ENCODE measurements around the gene OR52H1.

OR52H1 gene

GRCh38 chr11:5546457-5546856 is 1.9 kb downstream of the OR52H1 start:
- H3K36me3 ChIP-seq: no peaks in the 10 kb centered on the region
- no peak for TF ChIP-seq Cebpa-rat (IDR thresholded peaks at IDR 0.05)
- H3K9ac ChIP-seq: no peak overlapping the region
- H3K9me3 ChIP-seq (replicated peaks in 1 of 11): no peaks in the 10 kb centered on the region
- H4K20me1 ChIP-seq: no peaks in the 10 kb centered on the region
- no peaks in the 10 kb centered on the region for H3K4me1 ChIP-seq
- no peaks in the 10 kb centered on the region for H3K27me3 ChIP-seq
- no peak overlapping the region for H3K4me3 ChIP-seq
- no peak overlapping the region for H3K4me2 ChIP-seq
- no peak overlapping the region for H3K27ac ChIP-seq

- no peak overlapping the region for H3K27ac ChIP-seq
- no peak overlapping the region for H3K4me2 ChIP-seq
- no peak for TF ChIP-seq Cebpa-rat (IDR thresholded peaks at IDR 0.05)
- no peaks in the 10 kb centered on the region for H3K36me3 ChIP-seq
- H3K4me1 ChIP-seq: no peaks in the 10 kb centered on the region
- H3K9ac ChIP-seq: no peak overlapping the region
- H3K4me3 ChIP-seq: no peak overlapping the region
- H3K27me3 ChIP-seq: no peaks in the 10 kb centered on the region
- no peaks in the 10 kb centered on the region for H4K20me1 ChIP-seq
- H3K9me3 ChIP-seq (replicated peaks in 1 of 11): peaks cover 0 to 6% (median 3%) of the 10 kb centered on the region in 11 experiments; a peak in 4 of 22 replicates
These were observed 6.9 kb downstream of the OR52H1 start for GRCh38 chr11:5541427-5541826.

- Histone ChIP-seq H3K27me3 (no peaks in the 10 kb centered on the region), H3K4me2 (no peak overlapping the region)
These were observed 11.9 kb downstream of the OR52H1 start for GRCh38 chr11:5536482-5536881.

GRCh38 chr11:5534046-5534445 is 14.3 kb downstream of the OR52H1 start:
- Histone ChIP-seq H3K4me1 (peaks cover 0 to 9% (median 5%) of the 10 kb centered on the region in 10 experiments; a peak in 16 of 20 replicates), H3K9ac (no peak overlapping the region), H3K9me3 (replicated peaks in 1 of 11) (peaks cover 0 to 8% (median 5%) of the 10 kb centered on the region in 11 experiments; a peak in 4 of 22 replicates), H3K4me2 (no peak overlapping the region), H4K20me1 (no peaks in the 10 kb centered on the region), H3K27ac (no peak overlapping the region), H3K27me3 (no peaks in the 10 kb centered on the region), H3K4me3 (no peak overlapping the region), H3K36me3 (no peaks in the 10 kb centered on the region)
- no peak for TF ChIP-seq Cebpa-rat (IDR thresholded peaks at IDR 0.05)

More at GRCh38 chr11:5536482-5536881, 11.9 kb downstream of the OR52H1 start:
- H3K36me3 ChIP-seq: no peaks in the 10 kb centered on the region
- H4K20me1 ChIP-seq: no peaks in the 10 kb centered on the region
- no peak for TF ChIP-seq Cebpa-rat (IDR thresholded peaks at IDR 0.05)
- peaks cover 0 to 8% (median 5%) of the 10 kb centered on the region in 11 experiments; a peak in 4 of 22 replicates for H3K9me3 ChIP-seq (replicated peaks in 1 of 11)
- no peaks in the 10 kb centered on the region for H3K4me1 ChIP-seq
- no peak overlapping the region for H3K4me3 ChIP-seq
- no peak overlapping the region for H3K27ac ChIP-seq
- no peak overlapping the region for H3K9ac ChIP-seq

GRCh38 chr11:5531053-5531831 is 17.1 kb downstream of the OR52H1 start:
- H3K4me3 ChIP-seq: no peak overlapping the region
- TF ChIP-seq Cebpa-rat (IDR thresholded peaks at IDR 0.05): no peak
- H3K9ac ChIP-seq: no peak overlapping the region
- no peaks in the 10 kb centered on the region for H3K27me3 ChIP-seq
- no peaks in the 10 kb centered on the region for H3K36me3 ChIP-seq
- H3K4me1 ChIP-seq: peaks cover 10 to 26% (median 21%) of the 10 kb centered on the region in 10 experiments; a peak in 19 of 20 replicates
- H3K27ac ChIP-seq: no peak overlapping the region
- H3K4me2 ChIP-seq: no peak overlapping the region
- H3K9me3 ChIP-seq (replicated peaks in 1 of 11): peaks cover 0 to under 1% (median 0%) of the 10 kb centered on the region in 11 experiments; a peak in 2 of 22 replicates
- H4K20me1 ChIP-seq: no peaks in the 10 kb centered on the region

GRCh38 chr11:5528495-5528894 is 19.8 kb downstream of the OR52H1 start:
- Histone ChIP-seq H3K4me1 (peaks cover 10 to 26% (median 21%) of the 10 kb centered on the region in 10 experiments; a peak in 19 of 20 replicates), H3K36me3 (no peaks in the 10 kb centered on the region), H3K4me2 (peak overlapping the region; percentile 18 to 81 (median 73); a peak in 21 of 22 replicates), H4K20me1 (no peaks in the 10 kb centered on the region), H3K4me3 (no peak overlapping the region), H3K9ac (no peak overlapping the region), H3K27ac (no peak overlapping the region), H3K27me3 (no peaks in the 10 kb centered on the region), H3K9me3 (replicated peaks in 1 of 11) (no peaks in the 10 kb centered on the region)
- no peak for TF ChIP-seq Cebpa-rat (IDR thresholded peaks at IDR 0.05)

GRCh38 chr11:5527716-5528115 is 20.6 kb downstream of the OR52H1 start:
- peak overlapping the region in 9 of 11 experiments; percentile 52 to 81 (median 73); a peak in 17 of 22 replicates for H3K4me2 ChIP-seq
- H4K20me1 ChIP-seq: no peaks in the 10 kb centered on the region
- peaks cover 10 to 26% (median 21%) of the 10 kb centered on the region in 10 experiments; a peak in 19 of 20 replicates for H3K4me1 ChIP-seq
- H3K27me3 ChIP-seq: no peaks in the 10 kb centered on the region
- no peaks in the 10 kb centered on the region for H3K36me3 ChIP-seq
- H3K9me3 ChIP-seq (replicated peaks in 1 of 11): no peaks in the 10 kb centered on the region
- H3K9ac ChIP-seq: no peak overlapping the region
- no peak overlapping the region for H3K4me3 ChIP-seq
- TF ChIP-seq Cebpa-rat (IDR thresholded peaks at IDR 0.05): no peak
- H3K27ac ChIP-seq: no peak overlapping the region

- no peaks in the 10 kb centered on the region for H3K27me3 ChIP-seq
- TF ChIP-seq Cebpa-rat (IDR thresholded peaks at IDR 0.05): no peak
- H3K4me2 ChIP-seq: no peak overlapping the region
- H3K9me3 ChIP-seq (replicated peaks in 1 of 11): no peaks in the 10 kb centered on the region
- no peak overlapping the region for H3K9ac ChIP-seq
- no peak overlapping the region for H3K4me3 ChIP-seq
- H3K4me1 ChIP-seq: peaks cover 10 to 23% (median 21%) of the 10 kb centered on the region in 10 experiments; a peak in 19 of 20 replicates
- no peaks in the 10 kb centered on the region for H3K36me3 ChIP-seq
- H3K27ac ChIP-seq: no peak overlapping the region
- no peaks in the 10 kb centered on the region for H4K20me1 ChIP-seq
These were observed 23.6 kb downstream of the OR52H1 start for GRCh38 chr11:5524756-5525155.

GRCh38 chr11:5522308-5522707 is 26.0 kb downstream of the OR52H1 start:
- H3K4me3 ChIP-seq: no peak overlapping the region
- no peak overlapping the region for H3K4me2 ChIP-seq
- no peaks in the 10 kb centered on the region for H3K36me3 ChIP-seq
- no peak for TF ChIP-seq Cebpa-rat (IDR thresholded peaks at IDR 0.05)
- no peak overlapping the region for H3K9ac ChIP-seq
- H3K27me3 ChIP-seq: no peaks in the 10 kb centered on the region
- H4K20me1 ChIP-seq: no peaks in the 10 kb centered on the region
- H3K9me3 ChIP-seq (replicated peaks in 1 of 11): no peaks in the 10 kb centered on the region
- no peak overlapping the region for H3K27ac ChIP-seq
- no peaks in the 10 kb centered on the region for H3K4me1 ChIP-seq

GRCh38 chr11:5521540-5521939 is 26.8 kb downstream of the OR52H1 start:
- TF ChIP-seq Cebpa-rat (IDR thresholded peaks at IDR 0.05): no peak
- no peak overlapping the region for H3K9ac ChIP-seq

More at GRCh38 chr11:5521540-5521939, 26.8 kb downstream of the OR52H1 start:
- H3K27me3 ChIP-seq: no peaks in the 10 kb centered on the region
- H3K27ac ChIP-seq: no peak overlapping the region
- no peaks in the 10 kb centered on the region for H4K20me1 ChIP-seq
- H3K4me3 ChIP-seq: no peak overlapping the region
- no peaks in the 10 kb centered on the region for H3K4me1 ChIP-seq
- no peaks in the 10 kb centered on the region for H3K9me3 ChIP-seq (replicated peaks in 1 of 11)
- no peaks in the 10 kb centered on the region for H3K36me3 ChIP-seq
- H3K4me2 ChIP-seq: no peak overlapping the region

Data from BLaER1 treated with 17β-estradiol and CSF1 and Interleukin-3, amounts not matched to agents 10 nM and 100 nM (cell line).